Activated naive CD4-positive, alpha-beta T cell treated with anti-CD3 and anti-CD28 coated beads for 36 hours (primary cell): ENCODE results near the gene SOX6. TPM values are rescaled to one million over a fixed set of nuclear protein-coding genes. Genes with fewer than 3 reads are reported as not detected.

Experiments
- CTCF ChIA-PET: fragments of 350-600 bp; sonication (Branson Sonifier 250); formaldehyde crosslinking; loops from one replicate; lab custom pipeline; 2021; ENCODE audit warnings: antibody characterized with exemption; lab: Charles Lee
- DNase-seq: peaks from one replicate; pipeline ENCODE4 v3.0.0-alpha.2; 2020
- H3K27ac Mint-ChIP-seq: one replicate; pipeline ENCODE4 v1.8.0; 2021; ENCODE audit warnings: mild to moderate bottlenecking, mixed read lengths
- H3K27me3 Mint-ChIP-seq: one replicate; pipeline ENCODE4 v1.8.0; 2021; ENCODE audit warnings: low read depth, mixed read lengths
- H3K36me3 Mint-ChIP-seq: one replicate; pipeline ENCODE4 v1.8.0; 2021; ENCODE audit warnings: low read depth, mixed read lengths
- H3K4me1 Mint-ChIP-seq: one replicate; pipeline ENCODE4 v1.8.0; 2021; ENCODE audit warnings: low read depth, mixed read lengths
- H3K4me3 Mint-ChIP-seq: one replicate; pipeline ENCODE4 v1.8.0; 2021; ENCODE audit warnings: mild to moderate bottlenecking, moderate library complexity, mixed read lengths
- H3K9me3 Mint-ChIP-seq: one replicate; pipeline ENCODE4 v1.8.0; 2021; ENCODE audit warnings: mixed read lengths
- intact Hi-C: fragments of 100-400 bp; cut with micrococcal nuclease; formaldehyde crosslinking; loops from one replicate; pipeline ENCODE4 v1.15.1; 2023
- total RNA-seq, 2 experiments: library from RNA; stranded (reverse); gene quantifications; one replicate each; pipeline ENCODE4 v1.2.3, GENCODE V29; 2021

Gene SOX6
- total RNA-seq, 2 experiments from 2014 or later, result not detected

DNA sequence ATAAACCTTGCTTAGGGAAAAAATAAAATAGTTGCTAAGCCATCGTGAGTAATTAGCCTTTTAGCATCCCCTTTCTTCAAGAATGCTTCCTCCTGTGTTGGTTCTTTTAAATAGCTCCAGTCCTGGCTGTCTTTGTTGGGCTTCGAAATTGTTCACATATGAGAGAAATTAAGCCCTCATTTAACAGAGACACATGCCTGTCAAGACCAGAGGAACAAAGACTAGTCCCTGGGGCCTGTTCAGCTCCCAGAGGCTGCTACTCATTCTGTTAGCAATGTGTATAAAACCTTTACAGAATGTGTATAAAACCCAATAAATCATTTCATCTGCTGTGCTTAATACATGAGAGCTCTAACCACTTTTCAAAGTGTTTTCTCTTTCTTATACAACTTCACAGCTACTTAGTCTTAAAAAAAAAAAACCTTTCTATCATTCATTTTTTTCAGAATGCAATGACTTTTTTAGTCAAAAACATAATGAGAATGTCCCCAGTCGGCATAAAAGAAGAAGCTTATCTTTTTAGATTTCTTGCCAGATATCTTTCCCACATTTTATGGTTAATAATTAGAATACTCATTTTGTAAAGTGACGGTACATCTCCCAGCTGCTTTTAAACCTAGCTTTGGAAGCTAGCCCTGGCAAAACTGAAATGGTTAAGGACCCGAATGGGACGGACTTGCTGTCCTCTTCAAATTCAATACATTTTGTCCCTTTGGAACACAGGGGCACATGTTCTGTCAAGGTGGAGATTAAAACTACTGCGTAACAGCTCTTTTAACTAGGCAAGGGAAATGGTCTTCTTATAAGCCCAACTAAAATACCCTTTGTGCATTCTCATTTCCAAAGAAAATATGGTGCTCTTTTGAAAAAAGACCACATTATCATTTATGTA, 186.1 kb downstream of the SOX6 start:
- no peak for DNase-seq
- Mint-ChIP-seq H3K9me3 (no peaks in the 10 kb centered on the region), H3K27ac (no peak overlapping the region), H3K27me3 (no peaks in the 10 kb centered on the region), H3K4me3 (no peak overlapping the region), H3K36me3 (no peaks in the 10 kb centered on the region), H3K4me1 (no peaks in the 10 kb centered on the region)
- intact Hi-C loops, result no loop called here
- CTCF ChIA-PET, result no interaction called here

DNA sequence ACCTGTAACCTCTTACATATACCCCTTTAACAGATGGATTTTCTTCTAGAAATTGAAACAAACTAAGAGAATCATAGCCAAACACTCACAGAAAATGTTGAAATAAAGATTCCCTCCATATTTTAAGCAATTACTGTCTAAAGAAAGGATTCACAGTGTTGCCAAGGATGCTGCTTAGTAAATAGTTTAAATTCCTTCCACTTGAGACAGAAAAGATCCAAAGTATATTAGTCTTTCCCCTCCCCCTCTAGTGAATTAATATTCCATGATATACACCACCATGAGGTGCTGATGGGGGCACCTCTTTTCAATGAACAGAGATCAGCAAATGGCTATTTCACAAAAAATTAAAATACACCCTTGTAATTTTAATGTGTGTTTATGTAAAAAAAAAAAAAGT, 186.8 kb downstream of the SOX6 start:
- no peaks in the 10 kb centered on the region for H3K9me3 Mint-ChIP-seq
- no peak overlapping the region for H3K4me3 Mint-ChIP-seq
- intact Hi-C loops, result no loop called here
- CTCF ChIA-PET, result no interaction called here
- H3K27ac Mint-ChIP-seq, result no peak overlapping the region
- no peak for DNase-seq
- H3K36me3 Mint-ChIP-seq, result no peaks in the 10 kb centered on the region
- H3K27me3 Mint-ChIP-seq, result no peaks in the 10 kb centered on the region
- H3K4me1 Mint-ChIP-seq, result no peaks in the 10 kb centered on the region

GRCh38 chr11:16167706-16168487, 188.4 kb downstream of the SOX6 start:
- intact Hi-C loops, result no loop called here
- no peak for DNase-seq
- no peaks in the 10 kb centered on the region for H3K27me3 Mint-ChIP-seq
- no peaks in the 10 kb centered on the region for H3K36me3 Mint-ChIP-seq
- no peaks in the 10 kb centered on the region for H3K4me1 Mint-ChIP-seq
- no peaks in the 10 kb centered on the region for H3K9me3 Mint-ChIP-seq
- CTCF ChIA-PET, result no interaction called here
- H3K27ac Mint-ChIP-seq, result no peak overlapping the region
- H3K4me3 Mint-ChIP-seq, result no peak overlapping the region

DNA sequence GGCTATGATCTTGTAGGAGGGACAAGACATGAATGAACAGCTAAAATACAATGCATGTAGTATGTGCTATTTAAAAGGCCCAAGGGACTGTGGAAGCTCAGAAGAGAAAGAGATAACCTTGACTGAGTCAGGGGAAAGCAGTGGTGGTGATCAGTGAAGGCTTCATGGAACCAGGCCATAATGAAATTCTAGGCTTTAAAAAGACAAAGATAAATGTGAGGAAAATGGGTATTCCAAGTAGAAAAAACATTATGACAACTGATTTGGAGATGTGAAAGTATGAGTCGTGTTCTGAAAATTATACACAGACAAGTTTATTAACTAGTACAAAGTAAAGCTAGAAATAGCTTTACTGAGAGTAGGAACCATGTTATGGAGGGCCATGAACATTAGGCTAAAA, 189.8 kb downstream of the SOX6 start:
- Mint-ChIP-seq H3K27me3 (no peaks in the 10 kb centered on the region), H3K36me3 (no peaks in the 10 kb centered on the region), H3K27ac (no peak overlapping the region), H3K9me3 (no peaks in the 10 kb centered on the region), H3K4me3 (no peak overlapping the region), H3K4me1 (no peaks in the 10 kb centered on the region)
- no peak for DNase-seq
- intact Hi-C loops, result no loop called here
- CTCF ChIA-PET, result no interaction called here

DNA sequence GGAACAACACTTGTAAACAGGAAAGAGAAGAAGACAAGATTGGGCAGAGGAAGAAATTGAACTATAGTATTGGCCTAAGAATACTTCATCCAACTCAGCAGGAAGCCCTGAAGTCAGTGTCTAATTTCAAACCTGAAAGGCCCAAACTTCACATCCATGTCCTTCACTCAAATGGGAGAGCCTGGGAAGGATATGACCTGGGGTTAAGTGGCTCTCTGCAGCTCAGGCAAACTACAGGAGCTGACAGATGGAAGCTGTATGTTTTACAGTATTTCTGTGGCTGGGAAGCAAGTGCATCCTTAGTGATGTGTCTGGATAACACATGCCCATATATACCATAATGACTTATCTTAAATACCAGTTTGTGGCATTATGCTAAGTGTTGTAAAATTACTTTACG, 196.2 kb downstream of the SOX6 start:
- CTCF ChIA-PET, result no interaction called here
- Mint-ChIP-seq H3K4me3 (no peak overlapping the region), H3K27ac (no peak overlapping the region), H3K9me3 (no peaks in the 10 kb centered on the region), H3K4me1 (no peaks in the 10 kb centered on the region), H3K27me3 (no peaks in the 10 kb centered on the region), H3K36me3 (no peaks in the 10 kb centered on the region)
- DNase-seq, result no peak
- intact Hi-C loops, result no loop called here

DNA sequence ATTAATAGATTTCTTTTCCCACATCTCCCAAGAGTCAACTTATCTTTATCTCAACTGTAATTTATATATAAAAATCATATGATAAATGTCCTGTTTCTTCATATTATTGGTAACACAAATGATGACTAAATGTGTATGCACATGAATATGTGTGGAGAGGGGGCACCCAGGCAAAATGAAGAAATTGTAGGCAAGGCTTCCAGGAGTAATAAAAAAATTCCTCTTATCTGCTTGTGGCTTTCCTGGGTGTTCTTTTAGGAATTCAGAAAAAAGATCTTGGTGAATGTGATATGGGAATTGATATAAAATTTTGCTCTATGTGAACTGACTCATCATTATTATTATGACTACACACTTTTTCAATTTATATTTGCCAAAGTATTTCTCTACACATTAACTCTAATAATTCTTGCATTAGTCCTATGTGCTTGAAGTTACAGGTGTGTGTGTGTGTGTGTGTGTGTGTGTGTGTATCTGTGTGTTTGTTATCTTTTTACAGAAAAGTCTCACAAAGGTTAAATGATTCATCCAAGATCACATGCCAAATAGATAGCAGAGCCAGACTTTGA, 197.8 kb downstream of the SOX6 start:
- intact Hi-C loops, result no loop called here
- Mint-ChIP-seq H3K27ac (no peak overlapping the region), H3K4me1 (no peaks in the 10 kb centered on the region), H3K4me3 (no peak overlapping the region), H3K27me3 (no peaks in the 10 kb centered on the region), H3K36me3 (no peaks in the 10 kb centered on the region), H3K9me3 (no peaks in the 10 kb centered on the region)
- CTCF ChIA-PET, result no interaction called here
- no peak for DNase-seq

DNA sequence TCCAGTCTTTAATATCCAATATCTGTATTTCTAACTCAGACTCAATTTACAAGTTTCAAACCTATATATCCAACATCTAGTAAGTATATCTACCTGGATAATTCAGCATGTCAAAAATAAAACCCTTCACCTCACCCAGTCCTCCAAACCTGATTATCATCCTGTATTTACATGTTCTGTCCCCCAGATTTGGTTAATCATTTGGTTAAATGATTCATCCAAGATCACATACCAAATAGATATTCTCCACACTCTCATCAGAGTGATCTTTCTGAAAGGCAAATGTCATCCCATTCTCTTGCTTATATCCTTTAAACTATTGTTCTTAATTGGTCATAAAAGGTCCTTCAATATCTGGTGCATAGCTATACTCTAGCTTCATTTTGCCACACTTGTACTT, 199.0 kb downstream of the SOX6 start:
- no peak for DNase-seq
- CTCF ChIA-PET, result no interaction called here
- no peaks in the 10 kb centered on the region for H3K4me1 Mint-ChIP-seq
- no peaks in the 10 kb centered on the region for H3K27me3 Mint-ChIP-seq
- H3K4me3 Mint-ChIP-seq, result no peak overlapping the region
- H3K36me3 Mint-ChIP-seq, result no peaks in the 10 kb centered on the region
- no peak overlapping the region for H3K27ac Mint-ChIP-seq
- intact Hi-C loops, result no loop called here
- no peaks in the 10 kb centered on the region for H3K9me3 Mint-ChIP-seq

GRCh38 chr11:16155448-16155847, 200.9 kb downstream of the SOX6 start:
- no peak overlapping the region for H3K4me3 Mint-ChIP-seq
- intact Hi-C loops, result no loop called here
- no peaks in the 10 kb centered on the region for H3K36me3 Mint-ChIP-seq
- CTCF ChIA-PET, result no interaction called here
- no peak for DNase-seq
- no peaks in the 10 kb centered on the region for H3K27me3 Mint-ChIP-seq
- H3K27ac Mint-ChIP-seq, result no peak overlapping the region
- H3K9me3 Mint-ChIP-seq, result peaks cover 2% of the 10 kb centered on the region
- H3K4me1 Mint-ChIP-seq, result no peaks in the 10 kb centered on the region

DNA sequence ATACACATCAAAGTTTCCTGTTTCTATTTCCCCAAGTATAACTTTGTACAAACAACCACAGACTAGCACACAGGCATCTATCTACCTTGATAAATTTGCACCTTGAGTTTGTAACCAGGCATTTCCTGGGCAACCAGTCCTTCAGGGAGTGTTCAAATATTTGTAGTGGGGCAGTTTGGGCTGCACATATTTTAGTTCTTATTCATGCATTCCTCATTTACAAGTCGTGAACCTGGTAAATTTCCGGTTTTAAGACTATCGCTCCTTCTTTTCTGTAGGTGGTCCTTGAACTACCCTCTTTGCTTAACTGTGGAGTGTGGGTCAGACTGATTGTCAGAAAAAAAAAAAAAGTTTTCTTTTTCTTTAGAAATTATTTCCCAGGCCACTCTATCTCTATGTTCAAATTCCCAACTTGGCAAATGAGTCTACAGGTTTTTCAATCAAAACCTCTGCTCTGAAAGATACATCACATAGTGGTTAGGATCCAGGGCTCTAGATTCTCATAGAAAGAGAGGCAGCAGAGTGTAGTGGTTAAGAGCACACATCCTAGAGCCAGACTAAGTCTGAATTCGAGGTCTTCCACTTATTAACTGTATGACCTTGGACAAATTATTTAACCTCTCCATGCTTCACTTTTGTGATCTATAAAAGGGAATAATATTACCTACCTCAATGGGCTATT, 201.5 kb downstream of the SOX6 start:
- Mint-ChIP-seq H3K27ac (no peak overlapping the region), H3K27me3 (no peaks in the 10 kb centered on the region), H3K36me3 (no peaks in the 10 kb centered on the region), H3K4me3 (no peak overlapping the region), H3K4me1 (no peaks in the 10 kb centered on the region), H3K9me3 (peaks cover 2% of the 10 kb centered on the region)
- CTCF ChIA-PET, result no interaction called here
- intact Hi-C loops, result no loop called here
- DNase-seq, result no peak

GRCh38 chr11:16153951-16154350, 202.4 kb downstream of the SOX6 start:
- intact Hi-C loops, result no loop called here
- Mint-ChIP-seq H3K4me3 (no peak overlapping the region), H3K27me3 (no peaks in the 10 kb centered on the region), H3K36me3 (no peaks in the 10 kb centered on the region), H3K27ac (no peak overlapping the region), H3K4me1 (no peaks in the 10 kb centered on the region), H3K9me3 (peaks cover 2% of the 10 kb centered on the region)
- CTCF ChIA-PET, result no interaction called here
- DNase-seq, result no peak

- intact Hi-C loops, result no loop called here
- CTCF ChIA-PET, result no interaction called here
- DNase-seq, result no peak
- Mint-ChIP-seq H3K36me3 (no peaks in the 10 kb centered on the region), H3K4me3 (no peak overlapping the region), H3K27me3 (no peaks in the 10 kb centered on the region), H3K4me1 (no peaks in the 10 kb centered on the region), H3K27ac (no peak overlapping the region), H3K9me3 (peaks cover 5% of the 10 kb centered on the region)
Observed at GRCh38 chr11:16151138-16151537, 205.2 kb downstream of the SOX6 start.

- Mint-ChIP-seq H3K9me3 (peaks cover 6% of the 10 kb centered on the region), H3K27me3 (no peaks in the 10 kb centered on the region), H3K27ac (no peak overlapping the region), H3K4me3 (no peak overlapping the region), H3K4me1 (no peaks in the 10 kb centered on the region), H3K36me3 (no peaks in the 10 kb centered on the region)
- CTCF ChIA-PET, result no interaction called here
- DNase-seq, result no peak
- intact Hi-C loops, result no loop called here
Observed at GRCh38 chr11:16149476-16149875, 206.9 kb downstream of the SOX6 start.
